SU-DHL-6 (cell line): ENCODE results near the gene ARV1.
A peak's percentile ranks its signal among the peaks of the same experiment; 100 is the strongest.

Experiments
- H2AFZ ChIP-seq: fragments of 200-600 bp; sonication (generic); 2 replicates; pipeline ENCODE4 v1.6.1; 2014; ENCODE audit warnings: low read depth, mild to moderate bottlenecking, moderate library complexity, mixed read lengths, antibody characterized with exemption, low read length; ENCODE audit not compliant: severe bottlenecking
- H3F3A ChIP-seq: fragments of 200-600 bp; shearing (Covaris generic); 2 replicates; pipeline ENCODE4 v1.6.0; 2016; ENCODE audit warnings: antibody characterized with exemption, mild to moderate bottlenecking; ENCODE audit not compliant: insufficient read depth
- H3K27ac ChIP-seq: fragments of 200-600 bp; sonication (generic); 2 replicates; pipeline ENCODE4 v1.5.1; 2016; ENCODE audit warnings: low read depth, mild to moderate bottlenecking, low read length, moderate library complexity, mixed read lengths
- H3K27me3 ChIP-seq: fragments of 200-600 bp; sonication (generic), shearing (Covaris generic); 2 replicates; pipeline ENCODE4 v1.6.0; 2014; ENCODE audit warnings: mild to moderate bottlenecking, low read length
- H3K36me3 ChIP-seq: fragments of 200-600 bp; sonication (generic); 2 replicates; pipeline ENCODE4 v1.6.1; 2014; ENCODE audit warnings: mild to moderate bottlenecking, low read length, mixed read lengths
- H3K4me2 ChIP-seq: fragments of 300-600, 200-600 bp; shearing (Covaris generic), sonication (generic); 2 replicates; pipeline ENCODE4 v1.6.0; 2014; ENCODE audit warnings: low read length, low read depth, mild to moderate bottlenecking; ENCODE audit not compliant: poor library complexity, severe bottlenecking
- H3K4me3 ChIP-seq: fragments of 200-600 bp; sonication (generic); 2 replicates; pipeline ENCODE4 v1.5.1; 2014; ENCODE audit warnings: antibody characterized with exemption, low read length, mild to moderate bottlenecking, mixed read lengths; ENCODE audit not compliant: insufficient read depth, poor library complexity, severe bottlenecking
- H3K79me2 ChIP-seq: fragments of 200-600 bp; sonication (generic); 2 replicates; pipeline ENCODE4 v1.6.1; 2014; ENCODE audit warnings: mild to moderate bottlenecking, low read length, moderate library complexity; ENCODE audit not compliant: insufficient read depth
- H3K9ac ChIP-seq: fragments of 200-600 bp; sonication (generic); 2 replicates; pipeline ENCODE4 v1.7.0; 2014; ENCODE audit warnings: mild to moderate bottlenecking, low read length
- H3K9me2 ChIP-seq: fragments of 200-600 bp; sonication (generic); replicated peaks from 2 replicates; pipeline ENCODE4 v1.6.1; 2014; ENCODE audit warnings: low read length; ENCODE audit not compliant: insufficient read depth
- H3K9me3 ChIP-seq: fragments of 200-600 bp; sonication (generic); 2 replicates; pipeline ENCODE4 v1.6.1; 2014; ENCODE audit warnings: low read length, mixed read lengths; ENCODE audit not compliant: insufficient read depth
- H4K20me1 ChIP-seq: fragments of 200-600 bp; sonication (generic); 2 replicates; pipeline ENCODE4 v1.6.1; 2014; ENCODE audit warnings: low read depth, mild to moderate bottlenecking, antibody characterized with exemption, low read length, moderate library complexity, mixed read lengths
- CTCF ChIP-seq: fragments of 200-600 bp; sonication (generic); IDR thresholded peaks from one replicate; pipeline ENCODE4 v1.5.1; 2017; ENCODE audit warnings: antibody characterized with exemption, mild to moderate bottlenecking, low read length, moderate library complexity; ENCODE audit not compliant: insufficient read depth, poor library complexity, severe bottlenecking
- EZH2phosphoT487 ChIP-seq: fragments of 200-600 bp; sonication (generic), shearing (Covaris generic); conservative IDR thresholded peaks from 2 replicates; pipeline ENCODE4 v1.6.1; 2018; ENCODE audit warnings: mild to moderate bottlenecking, antibody characterized with exemption, low read length, moderate library complexity, mixed read lengths

Gene ARV1

GRCh38 chr1:230976825-230977747, 1.8 kb upstream of the ARV1 start:
- H3F3A ChIP-seq = 0 out of 2 replicates have a peak, but pooled peaks cover 5% of the 10 kb centered on the region

GRCh38 chr1:230977761-230978490, 968 bp upstream of the ARV1 start:
- Histone ChIP-seq H3F3A (peaks cover 5% of the 10 kb centered on the region; the same call in 1 of the 2 replicates), H4K20me1 (0 out of 2 replicates have a peak, but pooled peaks cover 2% of the 10 kb centered on the region), H3K9ac (peak overlapping the region; percentile 81), H3K27ac (peak overlapping the region; percentile 77), H3K9me2 (no peaks in the 10 kb centered on the region), H3K4me3 (peak overlapping the region; percentile 65), H3K36me3 (no peaks in the 10 kb centered on the region), H3K27me3 (no peaks in the 10 kb centered on the region), H2AFZ (peak overlapping the region; percentile 53), H3K4me2 (peak overlapping the region; percentile 90), H3K9me3 (no peaks in the 10 kb centered on the region), H3K79me2 (peaks cover 86% of the 10 kb centered on the region)
- TF ChIP-seq CTCF (no peak), EZH2phosphoT487 (no peak)

More at GRCh38 chr1:230976825-230977747, 1.8 kb upstream of the ARV1 start:
- Histone ChIP-seq H3K9me2 (no peaks in the 10 kb centered on the region), H3K9me3 (no peaks in the 10 kb centered on the region), H3K4me2 (peak overlapping the region; percentile 90), H4K20me1 (peaks cover 2% of the 10 kb centered on the region; the same call in 1 of the 2 replicates), H3K36me3 (no peaks in the 10 kb centered on the region), H3K4me3 (peak overlapping the region; percentile 65), H3K27ac (peak overlapping the region; percentile 77), H3K27me3 (no peaks in the 10 kb centered on the region), H2AFZ (peak overlapping the region; percentile 53), H3K79me2 (peaks cover 86% of the 10 kb centered on the region), H3K9ac (peak overlapping the region; percentile 81)
- TF ChIP-seq EZH2phosphoT487 (no peak), CTCF (no peak)

GRCh38 chr1:230979389-230979716, 459 bp downstream of the ARV1 start:
- Histone ChIP-seq H3K4me3 (peak overlapping the region; percentile 94), H3K27me3 (no peaks in the 10 kb centered on the region), H3K9ac (peak overlapping the region; percentile 81), H3K9me2 (no peaks in the 10 kb centered on the region), H3K9me3 (no peaks in the 10 kb centered on the region), H4K20me1 (0 out of 2 replicates have a peak, but pooled peaks cover 2% of the 10 kb centered on the region), H3F3A (no peaks in the 10 kb centered on the region; the same call in 1 of the 2 replicates), H2AFZ (peak overlapping the region; percentile 83), H3K4me2 (peak overlapping the region; percentile 63), H3K27ac (peak overlapping the region; percentile 68), H3K36me3 (no peaks in the 10 kb centered on the region), H3K79me2 (peaks cover 74% of the 10 kb centered on the region)
- TF ChIP-seq CTCF = no peak
- no peak for TF ChIP-seq EZH2phosphoT487
